Astrocyte (in vitro differentiated cells and primary cell): Measurements from ENCODE around the gene MEGF6. TPM values are rescaled to one million over a fixed set of nuclear protein-coding genes. Genes with fewer than 3 reads are reported as not detected.

Experiments used
- DNase-seq: peaks from one replicate; pipeline ENCODE4 v3.0.0-alpha.2; 2010; ENCODE audit warnings: low read depth
- FAIRE-seq: peaks from 2 replicates; lab custom pipeline; 2011; peaks lifted over from hg19 to GRCh38; lab: Jason Lieb, UNC
- H2AFZ ChIP-seq: 2 replicates; pipeline ENCODE4 v1.6.0; 2012; ENCODE audit warnings: low read depth, low read length, inconsistent platforms
- H3K27ac ChIP-seq: 2 replicates; pipeline ENCODE4 v1.5.1; 2011; ENCODE audit warnings: low read depth, low read length, inconsistent platforms
- H3K27me3 ChIP-seq: 2 replicates; pipeline ENCODE4 v1.6.0; 2011; ENCODE audit warnings: low read length, inconsistent platforms; ENCODE audit not compliant: insufficient read depth
- H3K36me3 ChIP-seq: 2 replicates; pipeline ENCODE4 v1.5.1; 2011; ENCODE audit warnings: low read length, inconsistent platforms; ENCODE audit not compliant: insufficient read depth
- H3K4me1 ChIP-seq: 2 replicates; pipeline ENCODE4 v1.5.1; 2011; ENCODE audit warnings: low read length, inconsistent platforms; ENCODE audit not compliant: insufficient read depth
- H3K4me2 ChIP-seq: 2 replicates; pipeline ENCODE4 v1.6.0; 2012; ENCODE audit warnings: low read length, inconsistent platforms
- H3K4me3 ChIP-seq: 2 replicates; pipeline ENCODE4 v1.5.1; 2011; ENCODE audit warnings: low read depth, mild to moderate bottlenecking, low read length, inconsistent platforms; ENCODE audit not compliant: insufficient read depth
- H3K79me2 ChIP-seq: 2 replicates; pipeline ENCODE4 v1.6.0; 2012; ENCODE audit warnings: mild to moderate bottlenecking, low read length, inconsistent platforms; ENCODE audit not compliant: insufficient read depth
- H3K9ac ChIP-seq: 2 replicates; pipeline ENCODE4 v1.6.0; 2012; ENCODE audit warnings: mild to moderate bottlenecking, low read length, inconsistent platforms
- H3K9me3 ChIP-seq: 2 replicates; pipeline ENCODE4 v1.5.1; 2012; ENCODE audit warnings: low read depth, mild to moderate bottlenecking, low read length, inconsistent platforms; ENCODE audit not compliant: insufficient read depth
- H4K20me1 ChIP-seq: 2 replicates; pipeline ENCODE4 v1.6.0; 2012; ENCODE audit warnings: low read length, inconsistent platforms; ENCODE audit not compliant: insufficient read depth
- H3K27ac Mint-ChIP-seq: one replicate; pipeline ENCODE4 v1.8.0; 2021; ENCODE audit warnings: mild to moderate bottlenecking, mixed read lengths; ENCODE audit not compliant: unreplicated experiment
- H3K27me3 Mint-ChIP-seq: one replicate; pipeline ENCODE4 v1.8.0; 2021; ENCODE audit warnings: low read depth, mixed read lengths; ENCODE audit not compliant: unreplicated experiment
- H3K36me3 Mint-ChIP-seq: one replicate; pipeline ENCODE4 v1.8.0; 2021; ENCODE audit warnings: low read depth, mixed read lengths; ENCODE audit not compliant: unreplicated experiment
- H3K4me1 Mint-ChIP-seq: one replicate; pipeline ENCODE4 v1.8.0; 2021; ENCODE audit warnings: low read depth, mixed read lengths; ENCODE audit not compliant: unreplicated experiment
- H3K4me3 Mint-ChIP-seq: one replicate; pipeline ENCODE4 v1.8.0; 2021; ENCODE audit warnings: mild to moderate bottlenecking, moderate library complexity, mixed read lengths; ENCODE audit not compliant: unreplicated experiment
- H3K9me3 Mint-ChIP-seq: one replicate; pipeline ENCODE4 v1.8.0; 2021; ENCODE audit warnings: mild to moderate bottlenecking, mixed read lengths; ENCODE audit not compliant: unreplicated experiment
- CTCF ChIP-seq: IDR thresholded peaks from 2 replicates; pipeline ENCODE4 v1.5.1; 2011; ENCODE audit warnings: low read depth, mild to moderate bottlenecking, inconsistent platforms, low read length, moderate library complexity; ENCODE audit not compliant: insufficient read depth
- EZH2 ChIP-seq: IDR thresholded peaks from 2 replicates; pipeline ENCODE4 v1.6.1; 2012; ENCODE audit warnings: mild to moderate bottlenecking, low read length, inconsistent platforms; ENCODE audit not compliant: insufficient read depth
- total RNA-seq: library from RNA; stranded (reverse); gene quantifications from 2 replicates; pipeline ENCODE4 v1.2.1, GENCODE V29; 2021

The MEGF6 gene
- total RNA-seq, 1 donor from 2014 or later, result 14.8 TPM

- Histone ChIP-seq H3K4me1 (no peaks in the 10 kb centered on the region), H2AFZ (no peak overlapping the region)
Observed at GRCh38 chr1:3571263-3571662, 40.0 kb downstream of the MEGF6 start.

GRCh38 chr1:3570066-3570986 lies 41.0 kb downstream of the MEGF6 start:
- Histone ChIP-seq H3K36me3 (no peaks in the 10 kb centered on the region), H3K4me2 (no peak overlapping the region), H3K4me1 (no peaks in the 10 kb centered on the region), H3K27ac (no peak overlapping the region), H3K79me2 (no peaks in the 10 kb centered on the region), H3K4me3 (no peak overlapping the region), H2AFZ (no peak overlapping the region), H3K27me3 (peaks cover 6% of the 10 kb centered on the region), H3K9me3 (no peaks in the 10 kb centered on the region), H4K20me1 (no peaks in the 10 kb centered on the region), H3K9ac (no peak overlapping the region)
- FAIRE-seq (no peak), DNase-seq (no peak)
- no peaks in the 10 kb centered on the region for H3K36me3 Mint-ChIP-seq
- peaks cover 4% of the 10 kb centered on the region for H3K27me3 Mint-ChIP-seq
- H3K4me3 Mint-ChIP-seq, result no peak overlapping the region
- no peaks in the 10 kb centered on the region for H3K4me1 Mint-ChIP-seq
- no peak for TF ChIP-seq EZH2
- TF ChIP-seq CTCF, result no peak
- H3K9me3 Mint-ChIP-seq, result no peaks in the 10 kb centered on the region
- no peak overlapping the region for H3K27ac Mint-ChIP-seq

More at GRCh38 chr1:3571263-3571662, 40.0 kb downstream of the MEGF6 start:
- no peak overlapping the region for H3K4me3 ChIP-seq
- H4K20me1 ChIP-seq, result no peaks in the 10 kb centered on the region
- no peak overlapping the region for H3K27ac Mint-ChIP-seq
- no peak overlapping the region for H3K4me3 Mint-ChIP-seq
- H3K9ac ChIP-seq, result no peak overlapping the region
- no peaks in the 10 kb centered on the region for H3K9me3 Mint-ChIP-seq
- H3K9me3 ChIP-seq, result no peaks in the 10 kb centered on the region
- H3K79me2 ChIP-seq, result no peaks in the 10 kb centered on the region
- H3K4me2 ChIP-seq, result no peak overlapping the region
- TF ChIP-seq CTCF, result no peak
- no peak for TF ChIP-seq EZH2
- no peaks in the 10 kb centered on the region for H3K4me1 Mint-ChIP-seq
- no peak for FAIRE-seq
- H3K27me3 ChIP-seq, result peaks cover 6% of the 10 kb centered on the region
- no peaks in the 10 kb centered on the region for H3K36me3 ChIP-seq
- no peaks in the 10 kb centered on the region for H3K36me3 Mint-ChIP-seq
- DNase-seq, result no peak
- H3K27me3 Mint-ChIP-seq, result peaks cover 4% of the 10 kb centered on the region
- H3K27ac ChIP-seq, result no peak overlapping the region

GRCh38 chr1:3569436-3569835 lies 41.9 kb downstream of the MEGF6 start:
- Histone ChIP-seq H2AFZ (no peak overlapping the region), H3K4me3 (no peak overlapping the region), H3K27me3 (peaks cover 6% of the 10 kb centered on the region), H3K27ac (no peak overlapping the region), H3K9me3 (no peaks in the 10 kb centered on the region), H3K36me3 (no peaks in the 10 kb centered on the region), H3K9ac (no peak overlapping the region), H4K20me1 (no peaks in the 10 kb centered on the region), H3K79me2 (no peaks in the 10 kb centered on the region), H3K4me2 (no peak overlapping the region), H3K4me1 (no peaks in the 10 kb centered on the region)
- Mint-ChIP-seq H3K27me3 (peaks cover 12% of the 10 kb centered on the region), H3K4me1 (no peaks in the 10 kb centered on the region), H3K9me3 (no peaks in the 10 kb centered on the region), H3K27ac (no peak overlapping the region), H3K4me3 (no peak overlapping the region), H3K36me3 (no peaks in the 10 kb centered on the region)
- TF ChIP-seq EZH2 (no peak), CTCF (no peak)
- DNase-seq (no peak), FAIRE-seq (no peak)
